GM18505 (cell line): ENCODE data around the gene GUCY1A1.

Source experiments
- ATAC-seq: cut with Tn5 transposase; IDR thresholded peaks from one replicate; pipeline ENCODE4 v1.9.1; 2021; ENCODE audit not compliant: unreplicated experiment
- POLR2A ChIP-seq: IDR thresholded peaks from 4 replicates; pipeline ENCODE4 v1.6.1; 2011; ENCODE audit warnings: borderline replicate concordance; ENCODE audit not compliant: insufficient read depth, insufficient read length; ENCODE audit errors: extremely low read depth

The GUCY1A1 gene

GRCh38 chr4:155668707-155669220 lies 2.1 kb downstream of the GUCY1A1 start:
- ATAC-seq: no peak

DNA sequence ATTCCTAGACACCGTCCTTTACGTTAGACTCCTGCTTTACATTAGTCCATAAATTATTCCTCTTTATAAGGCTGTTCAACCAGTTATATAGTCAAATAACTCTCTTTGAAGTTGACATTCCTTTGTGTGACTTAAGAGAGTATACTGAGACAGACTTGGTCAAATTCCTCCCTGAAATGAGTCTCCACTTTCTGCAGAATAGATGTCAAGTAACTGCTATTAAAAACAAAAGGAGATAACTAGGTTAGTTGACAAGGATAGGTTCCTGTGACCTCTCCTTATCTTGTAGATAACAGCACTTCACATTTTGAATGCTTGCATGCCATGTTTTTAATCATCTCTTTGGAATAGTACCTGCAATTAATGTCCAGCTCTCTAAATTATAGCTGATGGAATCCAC lies 5.7 kb downstream of the GUCY1A1 start:
- no peak for ATAC-seq
- no peak for TF ChIP-seq POLR2A

More at GRCh38 chr4:155668707-155669220, 2.1 kb downstream of the GUCY1A1 start:
- TF ChIP-seq POLR2A: no peak

GRCh38 chr4:155673453-155673979 lies 6.9 kb downstream of the GUCY1A1 start:
- no peak for TF ChIP-seq POLR2A
- no peak for ATAC-seq

DNA sequence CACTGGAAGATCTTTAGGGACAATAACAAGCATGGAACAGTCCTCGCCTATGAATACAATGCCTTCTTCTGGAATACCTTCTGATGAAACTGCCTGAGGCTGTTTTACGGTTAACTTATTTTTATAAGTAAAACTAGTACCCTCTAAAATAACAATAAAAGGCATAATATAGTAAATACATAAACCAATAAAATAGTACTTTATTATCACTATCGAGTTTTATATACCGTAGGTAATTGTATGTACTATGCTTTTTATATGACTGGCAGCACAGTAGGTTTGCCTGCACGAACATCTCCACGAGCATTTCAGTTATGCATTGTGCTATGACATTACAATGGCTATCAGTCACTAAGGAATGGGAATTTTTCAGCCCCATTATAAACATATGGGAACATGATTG lies 8.0 kb downstream of the GUCY1A1 start:
- ATAC-seq: no peak
- no peak for TF ChIP-seq POLR2A

GRCh38 chr4:155675709-155676429 lies 9.2 kb downstream of the GUCY1A1 start:
- TF ChIP-seq POLR2A: no peak
- no peak for ATAC-seq

- no peak for ATAC-seq
These were observed 9.8 kb downstream of the GUCY1A1 start for GRCh38 chr4:155676430-155676825.

DNA sequence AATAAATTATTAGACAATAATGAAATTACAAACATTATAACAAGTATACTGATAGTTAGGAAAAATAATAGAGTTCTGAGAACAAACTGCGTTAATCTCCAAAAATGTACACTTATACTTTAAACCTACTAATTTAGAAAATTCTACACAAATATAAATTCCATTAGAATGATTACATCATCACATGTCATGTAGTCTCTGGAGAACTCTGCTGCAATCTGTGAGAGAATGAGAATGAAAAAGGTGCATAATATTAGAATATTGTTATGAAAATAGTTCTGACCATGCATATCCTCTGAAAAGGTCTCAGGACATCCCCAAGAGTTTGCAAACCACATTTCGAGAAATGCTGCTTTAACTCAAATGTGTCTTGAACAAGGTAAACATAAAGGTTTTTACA lies 11.4 kb downstream of the GUCY1A1 start:
- TF ChIP-seq POLR2A: no peak
- no peak for ATAC-seq

More at GRCh38 chr4:155676430-155676825, 9.8 kb downstream of the GUCY1A1 start:
- no peak for TF ChIP-seq POLR2A

DNA sequence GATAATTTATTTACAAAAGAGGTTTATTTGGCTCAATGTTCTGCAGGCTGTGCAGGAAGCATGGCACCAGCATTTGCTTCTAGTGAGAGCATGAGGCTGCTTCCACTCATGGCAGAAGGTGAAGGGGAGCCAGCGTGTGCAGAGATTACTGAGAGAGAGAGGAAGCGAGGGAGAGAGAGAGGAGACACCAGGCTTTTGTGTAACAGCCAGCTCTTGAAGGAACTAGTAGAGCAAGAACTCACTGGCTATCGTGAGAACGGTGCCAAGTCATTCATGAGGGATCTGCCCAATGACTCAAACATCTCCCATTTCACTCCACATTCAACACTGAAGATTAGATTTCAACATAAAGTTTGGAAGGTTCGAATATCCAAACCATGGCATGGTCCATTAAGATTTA lies 12.7 kb downstream of the GUCY1A1 start:
- no peak for TF ChIP-seq POLR2A
- no peak for ATAC-seq

DNA sequence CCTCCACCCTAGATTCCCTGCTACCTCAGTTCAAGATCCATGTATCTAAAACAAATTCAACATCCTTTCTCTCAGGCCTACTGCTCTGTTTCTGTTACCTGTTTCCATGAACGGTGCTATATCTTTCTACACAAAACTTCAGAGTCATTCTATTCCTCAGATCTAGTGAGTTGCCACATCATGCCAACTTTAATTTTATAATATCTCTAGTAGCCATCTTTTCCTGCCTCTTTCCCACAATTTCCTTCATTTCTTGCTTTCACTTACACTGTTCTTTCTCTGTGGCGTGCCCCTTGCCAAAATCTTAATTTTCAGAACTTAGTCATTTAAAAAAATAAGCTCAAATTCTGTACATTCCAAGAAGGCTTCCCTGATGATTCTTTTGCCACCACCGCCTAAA lies 15.2 kb downstream of the GUCY1A1 start:
- no peak for TF ChIP-seq POLR2A
- no peak for ATAC-seq

GRCh38 chr4:155684423-155684822 lies 17.8 kb downstream of the GUCY1A1 start:
- ATAC-seq: no peak

DNA sequence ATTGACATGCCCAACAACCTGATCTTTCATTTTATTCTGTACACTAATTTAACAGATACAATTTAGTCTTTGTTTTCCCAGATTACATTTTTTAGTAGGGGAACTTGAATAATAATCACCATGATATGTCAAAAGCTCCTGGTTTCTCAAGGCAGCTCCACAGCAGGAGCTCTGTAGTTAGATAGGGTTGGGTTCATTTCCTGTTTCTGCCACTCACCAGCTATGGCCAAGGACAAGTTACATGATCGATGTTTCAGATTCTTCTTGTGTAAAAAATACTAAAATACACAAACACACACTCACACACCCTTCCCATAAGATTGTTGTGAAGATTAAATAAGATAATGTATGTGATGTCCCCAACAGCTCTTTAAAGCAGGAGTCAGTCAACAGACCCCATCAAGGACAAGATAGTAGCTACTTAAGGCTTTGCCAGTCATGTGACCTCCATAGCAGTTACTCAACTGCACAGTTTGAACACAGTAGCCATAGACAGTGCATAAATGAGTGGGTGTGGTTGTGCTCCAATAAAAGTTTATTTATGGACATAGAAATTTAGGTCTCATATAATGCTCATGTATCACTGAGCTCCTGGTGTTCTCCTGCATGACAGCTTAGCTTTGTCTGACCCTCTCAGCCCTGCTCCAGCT lies 18.4 kb downstream of the GUCY1A1 start:
- no peak for TF ChIP-seq POLR2A
- no peak for ATAC-seq

More at GRCh38 chr4:155684423-155684822, 17.8 kb downstream of the GUCY1A1 start:
- TF ChIP-seq POLR2A: no peak

- TF ChIP-seq POLR2A: no peak
- ATAC-seq: no peak
These were observed 20.8 kb downstream of the GUCY1A1 start for GRCh38 chr4:155687380-155687982.

DNA sequence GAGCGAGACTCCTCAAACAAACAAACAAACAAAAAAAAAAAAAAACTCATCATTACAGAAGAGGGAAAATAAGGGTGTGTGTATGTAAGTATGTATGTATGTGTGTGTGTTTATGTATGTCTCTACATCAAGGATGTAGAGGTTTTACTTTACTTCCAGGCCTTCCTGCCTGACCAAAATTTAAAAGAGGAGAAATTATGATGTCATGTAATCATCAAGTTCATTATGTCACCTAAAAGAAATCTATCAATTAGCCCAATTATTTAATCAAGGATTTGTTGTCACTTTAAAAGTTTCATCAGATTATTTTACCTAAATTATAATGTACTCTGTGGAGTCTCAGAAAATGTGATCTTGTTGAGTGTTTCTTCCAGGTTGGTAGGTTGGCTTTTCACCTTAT lies 21.6 kb downstream of the GUCY1A1 start:
- TF ChIP-seq POLR2A: no peak
- no peak for ATAC-seq
